Measurements from ENCODE around the gene NAALAD2. TPM values are rescaled to one million over a fixed set of nuclear protein-coding genes. Genes with fewer than 3 reads are reported as not detected.
"Not testable (repeated sequence)": the region's sequence is repeated elsewhere in the genome, so short reads cannot be mapped to it uniquely, and the experiment has no call there.

Gene NAALAD2
- total and polyA plus RNA-seq, 2 of the 8 experiments (the other 6 are each of a cell fraction or from before 2014, with no cell fraction given) = 2.6 to 3.9 TPM

- DNase-seq (ENCODE audit: low read depth in 1 of 2, low spot score in 2 of 2); H2AFZ ChIP-seq (ENCODE audit: low read length); H3K9ac ChIP-seq (replicated peaks in 1 of 4; ENCODE audit: extremely low read depth in 1 of 4, low read depth in 3 of 4, low read length in 3 of 4); H3K18ac ChIP-seq (ENCODE audit: extremely low read depth, low read length); H3K4me1 ChIP-seq (replicated peaks in 1 of 4; ENCODE audit: control insufficient read depth in 3 of 4, insufficient read depth in 4 of 4, low read length in 3 of 4); CTCF ChIA-PET (ENCODE audit: partially characterized antibody); H3K56ac ChIP-seq (replicated peaks; ENCODE audit: insufficient read length, low read depth, low read length); H3K4ac ChIP-seq (replicated peaks; ENCODE audit: insufficient read length, low read depth, low read length); H3K79me2 ChIP-seq (ENCODE audit: control insufficient read depth in 1 of 2, insufficient read depth in 2 of 2, low read length in 2 of 2); H2BK12ac ChIP-seq (ENCODE audit: low read depth, low read length); H2BK20ac ChIP-seq (ENCODE audit: low read length); H3K27me3 ChIP-seq (replicated peaks in 1 of 4; ENCODE audit: control insufficient read depth in 3 of 4, extremely low read depth in 1 of 4, insufficient read depth in 3 of 4, low read length in 3 of 4); H2AK5ac ChIP-seq (ENCODE audit: low read depth, low read length); H2BK15ac ChIP-seq (ENCODE audit: low read length); H3K4me3 ChIP-seq (ENCODE audit: extremely low read depth in 1 of 4, insufficient read depth in 2 of 4, low read depth in 3 of 4, low read length in 4 of 4); POLR2A ChIA-PET (ENCODE audit: partially characterized antibody); H3K36me3 ChIP-seq (ENCODE audit: control insufficient read depth in 2 of 4, insufficient read depth in 4 of 4, low read length in 3 of 4); H2BK120ac ChIP-seq (replicated peaks; ENCODE audit: low read depth, low read length); H4K5ac ChIP-seq (ENCODE audit: insufficient read length, low read depth, low read length); H4K91ac ChIP-seq (replicated peaks; ENCODE audit: insufficient read length, low read length); H4K20me1 ChIP-seq (replicated peaks in 1 of 2; ENCODE audit: control insufficient read depth in 1 of 2, insufficient read depth in 2 of 2, low read length in 2 of 2); H3K79me1 ChIP-seq (ENCODE audit: low read depth, low read length); FAIRE-seq; H2BK5ac ChIP-seq (ENCODE audit: low read depth, low read length); H3K9me3 ChIP-seq (ENCODE audit: insufficient read depth in 2 of 2, low read depth in 1 of 2, low read length in 1 of 2); H3K23ac ChIP-seq (ENCODE audit: insufficient read length); H4K8ac ChIP-seq (ENCODE audit: extremely low read depth, insufficient read depth, low read length); H3K4me2 ChIP-seq (ENCODE audit: insufficient read depth in 1 of 2, low read depth in 2 of 2, low read length in 2 of 2); H3K23me2 ChIP-seq (ENCODE audit: low read depth, low read length); H3K14ac ChIP-seq (ENCODE audit: insufficient read length); H3K27ac ChIP-seq (ENCODE audit: low read depth, low read length): not testable (repeated sequence)
- 86% methylated on average over 2 of the region's 3 CpGs; no CpG with 5 or more reads in 1 of the 2 experiments for WGBS, 2 experiments (ENCODE audit: extremely low coverage in 1 of 2, insufficient coverage in 1 of 2, insufficient read length in 1 of 2, insufficient replicate concordance in 2 of 2, low coverage in 1 of 2, low lambda C conversion rate in 2 of 2, missing lambda C conversion rate in 1 of 2)
These were observed 48.8 kb upstream of the NAALAD2 start, which contains the start of gene UBTFL1 for GRCh38 chr11:90085650-90086049. Gene UBTFL1, plus strand, starts transcription at chr11:90085950. Its CDS starts 0 bp downstream, at chr11:90085950.

GRCh38 chr11:90088731-90089130 lies 45.7 kb upstream of the NAALAD2 start:
- FAIRE-seq; CTCF ChIA-PET (ENCODE audit: partially characterized antibody); H3K27ac ChIP-seq (ENCODE audit: low read depth, low read length); H2AFZ ChIP-seq (ENCODE audit: low read length); DNase-seq (ENCODE audit: low read depth in 1 of 2, low spot score in 2 of 2); H3K9me3 ChIP-seq (ENCODE audit: insufficient read depth in 2 of 2, low read depth in 1 of 2, low read length in 1 of 2); H3K4me3 ChIP-seq (ENCODE audit: extremely low read depth in 1 of 4, insufficient read depth in 2 of 4, low read depth in 3 of 4, low read length in 4 of 4); H4K8ac ChIP-seq (ENCODE audit: extremely low read depth, insufficient read depth, low read length); H3K79me1 ChIP-seq (ENCODE audit: low read depth, low read length); H2BK20ac ChIP-seq (ENCODE audit: low read length); H3K18ac ChIP-seq (ENCODE audit: extremely low read depth, low read length); H3K23me2 ChIP-seq (ENCODE audit: low read depth, low read length); H2BK15ac ChIP-seq (ENCODE audit: low read length); H3K36me3 ChIP-seq (ENCODE audit: control insufficient read depth in 2 of 4, insufficient read depth in 4 of 4, low read length in 3 of 4); H3K4ac ChIP-seq (replicated peaks; ENCODE audit: insufficient read length, low read depth, low read length); H2BK5ac ChIP-seq (ENCODE audit: low read depth, low read length); H3K56ac ChIP-seq (replicated peaks; ENCODE audit: insufficient read length, low read depth, low read length); H2BK12ac ChIP-seq (ENCODE audit: low read depth, low read length); H3K23ac ChIP-seq (ENCODE audit: insufficient read length); H3K14ac ChIP-seq (ENCODE audit: insufficient read length); H3K27me3 ChIP-seq (replicated peaks in 1 of 4; ENCODE audit: control insufficient read depth in 3 of 4, extremely low read depth in 1 of 4, insufficient read depth in 3 of 4, low read length in 3 of 4); H3K79me2 ChIP-seq (ENCODE audit: control insufficient read depth in 1 of 2, insufficient read depth in 2 of 2, low read length in 2 of 2); H3K9ac ChIP-seq (replicated peaks in 1 of 4; ENCODE audit: extremely low read depth in 1 of 4, low read depth in 3 of 4, low read length in 3 of 4); POLR2A ChIA-PET (ENCODE audit: partially characterized antibody); H2BK120ac ChIP-seq (replicated peaks; ENCODE audit: low read depth, low read length); H4K20me1 ChIP-seq (replicated peaks in 1 of 2; ENCODE audit: control insufficient read depth in 1 of 2, insufficient read depth in 2 of 2, low read length in 2 of 2); H3K4me1 ChIP-seq (replicated peaks in 1 of 4; ENCODE audit: control insufficient read depth in 3 of 4, insufficient read depth in 4 of 4, low read length in 3 of 4); H4K91ac ChIP-seq (replicated peaks; ENCODE audit: insufficient read length, low read length); H4K5ac ChIP-seq (ENCODE audit: insufficient read length, low read depth, low read length); H2AK5ac ChIP-seq (ENCODE audit: low read depth, low read length); H3K4me2 ChIP-seq (ENCODE audit: insufficient read depth in 1 of 2, low read depth in 2 of 2, low read length in 2 of 2): not testable (repeated sequence)
- WGBS, 2 experiments (ENCODE audit: extremely low coverage in 1 of 2, insufficient coverage in 1 of 2, insufficient read length in 1 of 2, insufficient replicate concordance in 2 of 2, low coverage in 1 of 2, low lambda C conversion rate in 2 of 2, missing lambda C conversion rate in 1 of 2) = 68% methylated on average over 2 of the region's 2 CpGs; no CpG with 5 or more reads in 1 of the 2 experiments
